Measurements from ENCODE around the gene CR1L.
"Not testable (repeated sequence)": the region's sequence is repeated elsewhere in the genome, so short reads cannot be mapped to it uniquely, and the experiment has no call there.

CR1L gene

DNA sequence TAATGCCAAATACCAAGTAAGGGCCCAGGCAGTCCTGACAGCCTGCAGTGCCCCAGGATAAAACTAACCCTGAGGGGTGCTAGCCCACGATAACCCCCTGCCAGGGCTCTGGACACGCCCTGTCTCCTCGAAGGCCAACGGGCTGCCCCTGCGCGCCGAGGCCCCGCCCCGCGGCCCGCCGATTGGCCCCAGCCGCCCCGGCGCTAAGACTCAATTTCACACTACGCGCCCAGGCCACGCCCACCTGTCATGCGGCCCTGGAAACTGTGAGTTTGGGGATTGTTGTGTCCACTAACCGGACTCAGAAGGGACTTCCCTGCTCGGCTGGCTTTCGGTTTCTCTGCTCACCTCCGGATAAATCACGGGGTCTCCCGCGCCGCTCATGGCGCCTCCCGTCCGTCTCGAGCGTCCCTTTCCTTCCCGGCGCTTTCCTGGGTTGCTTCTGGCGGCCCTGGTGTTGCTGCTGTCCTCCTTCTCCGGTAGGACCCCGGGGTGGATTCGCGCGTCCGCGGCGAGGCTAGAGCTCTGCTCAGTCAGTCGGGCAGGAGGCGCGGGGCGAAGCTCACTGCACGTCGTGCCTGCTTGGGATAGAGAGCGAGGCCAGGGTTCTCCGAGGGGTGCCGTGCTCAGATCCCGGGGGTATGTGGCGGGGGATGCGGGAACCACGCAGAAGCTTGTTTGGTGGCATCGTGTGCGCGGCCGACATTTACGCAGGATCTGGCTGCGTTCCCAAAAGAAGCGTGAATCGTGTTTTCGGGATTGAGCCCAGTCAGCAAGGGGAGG, at the start of gene CR1L:
Gene CR1L, plus strand, starts transcription at position 282 of the 783 bp plus-strand sequence. Its CDS starts 101 bp downstream, at position 383.
- DNase-seq: peak; percentile 99

DNA sequence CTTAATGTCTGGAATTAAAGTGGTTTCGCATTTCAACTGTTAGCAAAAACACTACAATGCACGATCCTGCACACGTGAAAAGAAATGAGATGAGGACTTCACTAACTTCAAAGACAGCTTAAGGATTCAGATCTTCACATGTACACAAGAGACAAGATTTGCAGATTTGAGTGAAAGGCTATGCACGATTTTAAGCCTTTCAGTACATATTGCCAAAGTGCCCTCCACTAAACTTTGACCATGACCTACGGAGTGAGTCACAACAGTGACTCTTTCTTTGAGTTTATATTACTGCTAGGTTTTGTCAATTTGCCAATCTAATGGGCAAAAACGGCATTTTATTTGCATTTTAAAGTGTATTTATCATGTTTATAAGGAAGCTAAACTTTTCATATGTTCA, 41.2 kb upstream of the CR1L start:
- DNase-seq: no peak

DNA sequence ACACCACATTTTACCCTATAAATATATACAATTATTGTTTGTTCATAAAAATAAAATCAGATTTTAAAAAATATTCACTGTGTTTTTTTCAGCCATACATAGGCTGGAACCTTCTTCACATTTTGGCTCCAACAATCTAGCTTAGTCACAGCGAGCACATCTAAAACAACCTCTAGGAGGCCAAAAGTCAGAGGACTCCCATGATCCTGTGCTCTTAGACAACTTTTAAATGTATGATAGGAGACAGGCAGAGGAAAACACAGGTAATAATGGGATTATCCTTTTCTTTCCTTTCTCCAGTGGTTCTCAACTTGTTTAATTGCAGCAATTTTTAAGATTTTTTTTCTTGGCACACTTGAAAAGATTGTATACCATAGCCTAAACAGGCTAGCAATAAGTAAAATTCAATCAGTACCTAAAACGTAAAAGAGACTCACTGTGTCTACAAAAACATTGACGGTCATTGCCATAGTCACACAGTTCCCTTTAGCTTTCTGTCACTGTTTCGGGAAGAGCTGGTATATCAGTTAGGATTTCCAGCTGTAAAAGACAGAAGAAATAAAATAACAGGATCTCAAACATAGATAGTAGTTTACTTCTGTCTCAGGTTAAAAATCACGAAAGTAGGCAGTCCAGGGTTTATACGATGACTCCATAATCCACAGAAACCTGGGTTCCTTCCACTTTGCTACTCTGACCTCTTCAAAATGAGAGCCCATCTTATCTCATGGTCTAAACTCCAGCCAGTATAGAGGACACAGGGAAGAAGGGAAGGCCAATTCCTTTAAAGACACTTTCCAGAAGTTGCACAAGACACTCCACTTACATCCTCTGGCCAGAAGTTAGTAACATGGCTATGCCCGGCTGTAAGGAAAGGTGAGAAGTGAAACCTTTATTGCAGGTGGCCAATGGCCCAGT, 39.2 kb upstream of the CR1L start:
- DNase-seq: no peak

DNA sequence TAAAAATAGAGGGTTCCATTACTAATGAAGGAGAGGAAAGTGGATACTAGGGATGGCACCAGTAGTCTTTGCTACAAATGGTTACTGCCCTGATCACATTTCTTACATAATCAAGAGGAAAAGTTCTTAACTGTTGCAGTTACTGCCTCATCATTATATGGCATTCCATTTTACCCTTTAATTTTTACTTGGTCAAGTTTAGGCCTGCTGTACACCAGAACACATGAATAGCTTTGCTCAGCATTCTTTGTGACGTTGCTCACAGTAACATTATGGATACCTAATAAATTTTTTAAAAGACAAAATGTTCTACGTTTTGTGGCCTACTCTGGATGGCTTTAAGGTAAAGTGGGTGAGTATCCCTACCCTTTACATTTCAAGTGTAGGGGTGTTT, 38.6 kb upstream of the CR1L start:
- DNase-seq: no peak

DNA sequence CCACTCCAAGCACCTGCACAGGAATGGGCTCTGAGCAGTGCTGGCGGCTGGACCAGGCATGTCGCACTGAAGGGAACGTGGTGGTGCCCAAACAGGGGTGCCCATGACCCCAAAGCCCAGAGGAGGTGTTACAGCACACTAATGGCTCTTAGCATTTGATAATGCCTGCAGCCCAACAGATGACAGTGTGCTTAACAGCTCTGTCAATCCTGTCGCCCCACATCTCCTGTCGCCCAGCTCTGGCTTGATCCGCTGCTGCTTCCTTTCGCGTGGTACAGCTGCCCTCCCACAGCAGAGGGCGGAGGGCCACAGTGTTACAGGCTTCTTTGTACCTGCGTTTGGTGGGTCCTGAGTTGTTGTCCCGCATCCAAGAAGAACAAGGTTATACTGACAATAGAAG, 32.2 kb upstream of the CR1L start:
- no peak for DNase-seq

DNA sequence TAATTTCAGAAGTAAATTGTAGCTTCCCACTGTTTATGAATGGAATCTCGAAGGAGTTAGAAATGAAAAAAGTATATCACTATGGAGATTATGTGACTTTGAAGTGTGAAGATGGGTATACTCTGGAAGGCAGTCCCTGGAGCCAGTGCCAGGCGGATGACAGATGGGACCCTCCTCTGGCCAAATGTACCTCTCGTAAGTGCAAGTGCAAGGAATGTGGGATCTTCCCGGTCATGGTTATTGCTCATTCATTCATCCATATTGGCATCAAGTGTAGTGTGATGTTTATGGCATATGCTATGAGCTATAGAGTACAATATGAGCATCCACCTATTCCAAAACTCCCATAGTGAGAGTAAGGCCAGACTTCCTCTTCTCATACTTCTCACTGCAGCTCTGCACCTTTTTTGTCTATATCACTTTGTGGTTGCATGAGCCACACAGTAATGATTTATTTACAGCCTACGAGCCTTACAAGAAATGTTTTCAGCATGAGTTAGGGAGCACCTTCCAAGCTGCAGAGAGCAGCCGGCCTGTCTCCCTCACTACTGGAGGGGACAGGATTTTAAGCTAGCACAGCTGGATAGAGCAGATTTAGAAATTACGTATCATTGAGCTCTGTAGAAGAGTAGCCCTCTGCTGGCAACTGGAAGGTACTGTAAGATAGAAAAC, 24.9 kb upstream of the CR1L start:
- DNase-seq: peak; percentile 90

DNA sequence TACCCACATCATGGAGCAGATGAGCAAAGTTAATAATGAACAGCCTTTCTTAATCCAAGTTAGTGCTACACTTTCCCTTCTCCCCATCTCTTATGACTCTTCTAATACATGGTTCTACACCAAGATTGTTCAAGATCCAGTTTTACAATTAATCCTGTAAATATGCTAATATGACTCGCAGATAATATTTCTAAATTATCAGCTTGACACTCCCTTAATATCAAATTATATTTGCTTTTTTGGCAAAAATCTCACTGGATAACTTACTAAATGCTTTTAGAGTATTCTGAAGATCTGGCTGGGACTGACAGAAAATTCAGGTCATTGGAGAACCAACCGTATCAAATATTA, 24.4 kb upstream of the CR1L start:
- no peak for DNase-seq

DNA sequence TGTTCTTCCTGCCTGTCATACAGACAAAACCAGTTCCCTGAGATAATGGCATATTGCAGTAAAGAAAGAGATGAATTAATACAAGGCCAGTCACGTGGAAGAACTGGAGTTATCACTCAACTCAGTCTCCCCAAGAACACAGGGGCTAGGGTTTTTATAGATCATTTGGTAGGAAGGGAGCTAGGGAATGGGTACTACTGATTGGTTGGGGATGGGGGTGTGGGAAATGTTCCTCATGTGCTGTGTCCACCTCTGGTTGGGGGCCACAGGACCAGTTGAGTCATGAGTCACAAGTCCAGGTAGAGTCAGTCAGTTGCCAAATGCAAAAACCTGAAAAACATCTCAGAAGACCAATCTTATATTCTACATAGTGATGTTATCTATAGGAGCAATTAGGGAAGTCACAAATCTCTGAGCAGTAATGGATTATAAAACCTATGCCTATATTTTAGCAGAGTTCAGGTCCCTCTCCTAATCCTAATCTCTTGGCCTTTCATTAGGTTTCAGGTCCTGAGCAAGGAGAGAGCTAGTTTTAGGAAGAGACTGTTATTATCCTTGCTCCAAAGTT, 19.3 kb upstream of the CR1L start:
- peak; percentile 85 for DNase-seq

DNA sequence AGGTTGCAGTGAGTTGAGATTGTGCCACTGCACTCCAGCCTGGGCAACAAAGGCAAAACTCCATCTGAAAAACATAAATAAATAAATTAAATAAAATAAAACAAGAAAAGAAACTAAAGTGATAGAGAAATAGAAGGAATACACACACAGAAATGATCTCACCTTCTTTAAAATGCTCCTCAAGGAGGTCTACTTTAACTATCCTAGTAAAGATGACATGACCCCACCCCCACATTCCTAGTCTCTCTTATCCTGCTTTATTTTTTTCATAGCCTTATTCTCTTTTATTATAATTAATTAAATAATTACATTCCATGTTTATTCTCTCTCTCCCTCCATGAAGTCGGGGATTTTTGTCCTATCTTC, 18.0 kb upstream of the CR1L start:
- no peak for DNase-seq

DNA sequence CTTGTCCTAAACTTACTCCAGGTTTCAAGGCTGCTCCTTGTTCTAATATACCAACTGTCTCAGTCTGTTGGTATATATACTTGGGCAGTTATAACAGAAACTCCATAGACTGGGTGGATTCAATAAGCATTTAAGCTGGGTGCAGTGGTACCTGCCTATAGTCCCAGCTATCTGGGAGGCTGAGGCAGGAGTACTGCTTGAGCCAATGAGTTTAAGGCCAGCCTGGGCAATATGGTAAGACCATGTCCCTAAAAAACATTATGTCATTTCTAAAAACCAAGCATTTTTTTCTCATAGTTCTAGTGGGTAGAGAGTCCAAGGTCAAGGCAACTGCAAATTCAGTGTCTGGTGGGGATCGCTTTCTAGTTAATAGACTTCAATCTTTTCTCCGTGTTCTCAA, 17.4 kb upstream of the CR1L start:
- DNase-seq: peak; percentile 59

DNA sequence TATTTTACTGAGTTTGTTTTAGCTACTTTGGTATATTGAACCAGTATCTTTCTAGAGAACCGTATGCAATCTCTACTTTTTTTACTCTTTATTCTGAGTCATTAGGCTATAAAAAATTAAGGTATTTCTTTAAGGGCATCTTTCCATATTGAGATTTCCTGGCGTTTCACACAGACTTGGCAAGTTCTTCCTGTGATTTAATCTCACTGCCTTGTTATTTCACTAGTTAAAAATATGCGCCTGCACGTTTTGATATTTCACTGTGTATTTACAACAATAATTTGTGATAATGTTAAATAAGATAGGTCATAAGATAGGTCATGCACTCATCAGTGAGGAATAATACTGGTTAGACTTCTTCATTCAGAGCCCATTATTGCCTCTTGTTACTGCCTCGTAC, 16.2 kb upstream of the CR1L start:
- no peak for DNase-seq

DNA sequence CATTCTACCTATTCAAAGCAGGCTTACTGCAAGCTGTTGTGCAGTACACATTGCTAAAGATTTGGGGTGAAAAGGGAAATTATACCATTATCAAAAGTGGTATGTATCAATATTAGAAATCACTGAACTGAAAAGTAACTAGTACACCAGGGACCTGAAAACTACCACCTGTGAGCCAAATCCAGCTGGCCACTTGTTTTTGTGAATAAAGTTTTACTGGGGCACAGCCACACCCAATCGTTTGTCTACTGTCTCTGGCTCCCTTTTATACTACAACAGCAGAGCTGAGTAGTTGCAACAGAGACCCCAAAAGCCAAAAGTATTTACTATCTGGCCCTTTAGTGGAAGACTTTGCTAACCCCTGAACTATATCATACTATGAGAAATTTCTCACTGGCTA, 13.8 kb upstream of the CR1L start:
- DNase-seq: no peak

DNA sequence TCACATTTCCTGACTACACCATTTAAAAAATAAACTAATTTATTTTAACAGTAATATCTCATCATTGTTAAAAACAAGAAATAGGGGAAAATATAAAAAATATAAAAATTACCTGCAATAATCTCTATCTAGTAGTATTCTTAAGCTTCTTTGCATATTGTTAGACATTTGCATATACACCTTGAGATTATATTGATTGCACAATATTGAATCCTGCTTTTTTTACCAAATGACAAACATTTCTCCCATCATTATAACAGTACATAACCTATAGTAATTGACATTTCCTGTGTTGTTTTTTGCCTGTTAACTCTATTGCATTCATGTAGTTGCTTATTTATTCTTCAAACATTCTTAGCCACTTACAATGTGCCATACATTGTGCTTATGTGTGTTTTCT, 11.7 kb upstream of the CR1L start:
- DNase-seq: no peak

DNA sequence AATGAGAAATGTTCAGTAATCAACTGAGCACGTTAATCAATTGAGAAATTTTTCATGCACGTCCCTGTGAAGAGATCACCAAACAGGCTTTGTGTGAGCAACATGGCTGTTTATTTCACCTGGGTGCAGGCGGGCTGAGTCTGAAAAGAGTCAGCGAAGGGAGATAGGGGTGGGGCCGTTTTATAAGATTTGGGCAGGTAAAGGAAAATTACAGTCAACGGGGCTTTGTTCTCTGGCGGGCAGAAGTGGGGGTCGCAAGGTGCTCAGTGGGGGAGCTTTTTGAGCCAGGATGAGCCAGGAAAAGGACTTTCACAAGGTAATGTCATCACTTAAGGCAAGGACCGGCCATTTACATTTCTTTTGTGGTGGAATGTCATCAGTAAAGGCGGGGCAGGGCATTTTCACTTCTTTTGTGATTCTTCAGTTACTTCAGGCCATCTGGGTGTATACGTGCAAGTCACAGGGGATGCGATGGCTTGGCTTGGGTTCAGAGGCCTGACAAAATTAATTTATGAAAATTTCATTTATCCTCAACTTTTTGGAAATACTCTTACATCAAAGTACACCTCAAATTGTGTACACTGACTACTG, 11.1 kb upstream of the CR1L start:
- DNase-seq: not testable (repeated sequence)

DNA sequence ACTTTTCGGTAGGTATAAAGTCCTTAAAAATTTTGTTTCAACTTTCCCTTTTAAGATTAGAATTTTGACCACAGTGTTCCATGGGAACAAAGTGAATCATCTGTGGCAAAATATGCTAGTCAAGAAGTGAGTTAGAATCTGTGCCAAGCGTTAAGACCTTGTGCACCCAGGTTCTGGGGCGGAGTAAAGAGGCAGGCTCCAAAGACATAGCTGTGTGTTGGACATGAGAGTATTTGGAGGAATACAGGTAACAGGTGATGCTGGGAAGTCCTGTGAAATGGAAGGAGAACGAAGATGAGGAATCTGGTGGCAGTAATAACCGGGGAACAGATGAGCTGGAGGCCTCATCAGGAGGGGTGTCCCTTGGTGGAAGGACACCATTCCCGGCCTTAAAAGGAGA, 10.6 kb upstream of the CR1L start:
- DNase-seq: not testable (repeated sequence)

DNA sequence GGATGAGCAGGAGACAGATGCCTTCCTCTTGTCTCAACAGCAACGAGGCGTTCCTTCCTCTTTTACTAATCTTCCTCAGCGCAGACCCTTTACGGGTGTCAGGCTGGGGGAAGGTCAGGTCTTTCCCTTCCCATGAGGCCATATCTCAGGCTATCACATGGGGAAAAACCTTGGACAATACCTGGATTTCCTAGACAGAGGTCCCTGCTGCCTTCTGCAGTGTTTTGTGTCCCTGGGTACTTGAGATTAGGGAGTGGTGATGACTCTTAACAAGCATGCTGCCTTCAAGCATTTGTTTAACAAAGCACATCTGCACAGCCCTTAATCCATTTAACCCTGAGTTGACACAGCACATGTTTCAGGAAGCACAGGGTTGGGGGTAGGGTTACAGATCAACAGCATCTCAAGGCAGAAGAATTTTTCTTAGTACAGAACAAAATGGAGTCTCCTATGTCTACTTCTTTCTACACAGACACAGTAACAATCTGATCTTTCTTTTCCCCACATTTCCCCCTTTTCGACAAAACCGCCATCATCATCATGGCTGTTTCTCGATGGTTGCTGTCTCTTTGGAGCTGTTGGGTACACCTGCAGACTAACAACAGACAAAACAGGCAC, 9.3 kb upstream of the CR1L start:
- peak; percentile 88 for DNase-seq

DNA sequence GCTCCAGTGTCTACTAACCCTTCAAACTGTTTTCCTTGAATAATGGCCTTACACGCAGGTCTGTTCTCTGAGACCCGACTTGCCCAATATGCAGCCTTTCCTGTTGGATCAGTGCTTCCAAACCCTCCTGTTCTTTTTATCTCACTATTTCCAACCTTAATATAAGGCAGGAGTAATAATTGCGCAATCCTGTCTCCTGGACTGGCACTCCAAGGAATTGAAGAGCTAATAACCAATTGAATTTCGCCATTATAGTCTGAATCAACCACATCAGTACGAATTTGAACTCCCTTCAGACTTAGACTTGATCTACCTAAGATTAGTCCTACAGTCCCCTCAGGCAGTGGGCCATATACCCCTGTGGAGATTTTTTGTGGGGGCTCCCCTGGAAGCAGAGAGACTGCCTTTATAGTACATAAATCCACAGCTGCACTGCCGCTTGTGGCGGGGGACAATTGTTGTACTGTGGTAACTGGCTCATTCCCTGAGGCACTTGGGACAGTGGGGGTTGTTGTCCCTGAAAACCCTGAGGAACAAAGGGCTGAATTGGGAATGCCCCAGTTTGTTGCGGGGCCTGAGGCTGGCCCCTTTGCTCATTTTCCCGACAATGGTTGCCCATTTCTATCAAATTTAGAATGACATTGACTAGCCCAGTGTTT, 6.3 kb upstream of the CR1L start:
- not testable (repeated sequence) for DNase-seq

DNA sequence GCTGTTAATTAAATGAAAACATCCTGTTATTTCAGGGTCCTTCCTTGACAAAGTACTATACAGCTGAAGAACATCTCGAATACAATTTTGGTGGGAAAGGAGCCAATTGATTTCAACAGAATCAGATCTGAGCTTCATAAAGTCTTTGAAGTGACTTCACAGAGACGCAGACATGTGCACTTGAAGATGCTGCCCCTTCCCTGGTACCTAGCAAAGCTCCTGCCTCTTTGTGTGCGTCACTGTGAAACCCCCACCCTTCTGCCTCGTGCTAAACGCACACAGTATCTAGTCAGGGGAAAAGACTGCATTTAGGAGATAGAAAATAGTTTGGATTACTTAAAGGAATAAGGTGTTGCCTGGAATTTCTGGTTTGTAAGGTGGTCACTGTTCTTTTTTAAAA, 5.6 kb upstream of the CR1L start:
- DNase-seq: not testable (repeated sequence)

DNA sequence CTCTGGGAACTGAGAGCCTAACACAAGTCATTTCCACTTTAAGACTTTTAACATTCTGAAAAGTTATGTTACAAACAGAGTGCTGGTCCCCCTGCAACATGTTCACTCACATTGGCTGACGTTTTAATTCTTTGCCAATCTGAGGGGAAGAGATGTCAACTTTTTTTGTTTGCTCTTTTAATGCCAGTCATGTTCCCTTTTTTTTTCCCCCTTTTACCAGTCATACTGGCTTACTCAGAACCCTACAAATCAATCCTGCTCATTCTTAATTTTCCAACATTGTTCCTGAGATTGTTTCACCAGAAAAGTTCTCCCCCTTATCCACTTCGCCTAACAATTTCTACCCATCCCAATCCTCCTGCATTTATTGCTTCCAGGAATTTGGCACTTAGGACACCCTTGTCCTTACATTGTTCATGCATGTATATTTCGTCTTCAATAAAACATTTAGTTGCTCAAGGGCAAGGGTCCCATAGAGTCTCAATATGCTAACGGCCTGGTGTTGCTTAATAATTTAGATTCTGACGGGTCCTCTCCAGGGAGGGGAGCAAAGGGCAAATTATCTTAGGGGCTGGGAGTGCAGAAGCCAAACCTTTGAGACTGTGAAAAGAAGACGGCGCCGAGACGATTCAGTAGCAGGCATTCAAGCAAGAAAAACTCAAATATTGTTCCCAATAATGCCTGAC, 624 bp upstream of the CR1L start:
- no peak for DNase-seq

DNA sequence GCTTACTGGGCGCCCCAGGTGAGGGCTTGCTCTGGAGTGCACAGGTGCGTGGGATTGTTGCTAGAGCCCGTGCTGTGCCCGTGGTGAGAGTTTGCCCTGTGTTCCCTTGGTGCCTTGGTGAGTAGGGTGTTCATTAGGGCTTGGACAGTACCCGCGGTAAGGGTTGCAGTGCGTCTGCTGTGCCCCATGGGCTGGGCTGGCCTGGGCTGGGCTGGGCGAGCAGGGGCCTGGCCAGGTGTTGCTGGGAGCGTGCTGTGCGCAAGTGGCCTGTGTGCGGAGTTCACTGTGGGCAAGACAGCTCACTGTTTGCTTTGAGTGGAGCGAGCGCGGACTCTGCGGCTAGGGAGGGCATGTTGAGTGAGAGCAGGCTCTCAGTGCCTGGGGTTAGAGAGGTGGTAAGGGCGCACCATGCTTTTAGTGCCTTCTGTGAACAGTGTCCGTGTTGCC, 725 bp downstream of the CR1L start:
- DNase-seq: peak; percentile 73

DNA sequence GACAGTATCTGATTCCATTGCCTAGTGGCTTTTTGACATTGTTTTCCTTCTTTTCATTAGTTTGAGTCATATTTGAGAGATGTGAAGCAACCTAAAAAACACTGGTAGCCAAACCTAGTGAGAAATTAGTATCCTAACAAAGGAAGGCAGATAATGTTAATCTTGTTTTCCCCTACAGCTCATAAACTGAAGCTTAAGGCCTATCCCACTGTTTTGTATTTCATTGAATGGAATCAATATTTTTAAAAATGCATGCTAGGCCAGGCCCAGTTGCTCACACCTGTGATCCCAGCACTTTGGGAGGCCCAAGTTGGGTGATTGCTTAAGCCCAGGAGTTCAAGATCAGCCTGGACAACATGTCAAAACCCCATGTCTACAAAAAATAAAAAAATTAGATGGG, 1.2 kb downstream of the CR1L start:
- DNase-seq: no peak
